NCI-H1092 (cell line): ENCODE results near the gene ZBTB16.

ENCODE experiments used
- DNase-seq: peaks from one replicate; lab custom pipeline; 2025; lab: John Stamatoyannopoulos, UW

Gene ZBTB16

DNA sequence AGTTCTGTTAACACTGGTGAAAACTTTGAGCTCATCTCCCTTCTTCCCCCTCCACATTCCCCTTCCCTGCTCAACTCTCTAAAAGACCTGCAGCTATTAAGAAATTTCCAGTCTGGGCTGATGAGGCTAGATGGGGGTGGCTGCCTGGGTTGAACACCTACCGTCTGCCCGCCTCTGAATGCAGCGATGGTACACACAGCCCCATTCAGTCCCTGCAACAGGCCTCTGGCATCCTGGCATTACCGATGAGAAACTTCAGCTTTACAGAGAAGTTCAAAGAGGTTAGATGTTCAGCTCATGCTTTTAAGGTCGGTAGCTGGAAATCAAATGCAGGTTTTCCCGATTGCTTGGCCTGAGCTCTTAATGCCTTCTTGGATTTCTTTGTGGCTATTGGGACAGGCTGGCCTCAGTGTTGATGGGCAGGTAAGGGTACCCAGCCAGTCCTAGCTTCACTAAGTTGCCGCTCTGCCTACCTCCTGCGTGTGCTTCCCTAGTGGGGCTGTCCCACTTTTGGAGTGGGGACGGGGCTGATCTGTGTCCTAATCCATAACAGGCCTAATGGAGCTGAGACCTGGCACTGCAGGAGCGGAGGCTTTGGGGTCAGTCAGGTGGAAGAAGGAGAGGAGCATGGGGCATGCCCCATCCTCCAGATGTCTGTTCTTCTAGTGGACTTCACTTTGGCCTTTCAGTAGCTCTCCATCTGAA lies 49.1 kb downstream of the ZBTB16 start:
- no peak for DNase-seq

DNA sequence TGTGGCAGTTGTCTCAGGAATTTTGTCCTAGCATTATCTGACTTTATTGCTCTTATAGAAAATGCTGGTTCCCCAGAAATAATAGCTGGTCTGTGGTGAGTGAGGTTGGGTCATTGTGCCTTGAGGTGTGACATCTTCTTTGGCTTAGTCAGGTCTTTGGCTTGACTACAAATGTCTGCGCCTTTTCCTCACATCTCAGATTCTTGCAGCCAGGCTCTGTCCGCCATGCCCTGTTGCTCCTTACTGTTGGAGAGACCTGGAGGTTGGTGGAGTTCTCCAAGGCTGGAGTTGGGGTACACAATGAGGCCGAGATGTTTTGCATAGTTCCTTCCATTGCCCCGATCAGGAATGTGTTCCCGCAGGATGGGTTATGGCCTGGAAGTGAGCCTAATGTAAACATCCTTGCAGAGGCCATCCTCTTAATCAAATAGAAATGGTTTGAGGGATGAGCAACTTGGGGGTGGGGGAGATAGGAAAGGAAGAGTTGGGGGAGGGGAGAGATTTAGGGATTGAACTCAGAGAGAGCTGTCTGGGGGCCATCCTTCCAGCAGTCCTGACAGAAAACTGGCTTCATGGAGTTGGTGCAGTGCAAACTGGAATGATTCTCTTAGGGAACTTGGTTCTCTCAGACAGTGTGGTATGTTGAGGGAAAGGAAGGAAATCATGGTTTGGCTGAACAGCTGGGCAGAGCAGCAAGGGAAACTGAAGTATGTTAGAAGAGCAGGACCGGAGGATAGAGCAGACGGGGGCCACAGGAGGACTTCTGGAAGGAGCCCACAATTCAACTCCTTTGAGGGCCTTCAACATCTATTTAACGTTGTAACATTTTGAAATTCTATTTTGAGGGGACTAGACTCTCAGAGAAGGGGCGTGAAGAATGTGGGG lies 49.9 kb downstream of the ZBTB16 start:
- no peak for DNase-seq

GRCh38 chr11:114110123-114110522 lies 50.6 kb downstream of the ZBTB16 start:
- DNase-seq: no peak

GRCh38 chr11:114110952-114111947 lies 51.7 kb downstream of the ZBTB16 start:
- no peak for DNase-seq

- no peak for DNase-seq
Observed at GRCh38 chr11:114115451-114115928, 56.0 kb downstream of the ZBTB16 start.

- DNase-seq: no peak
Observed at GRCh38 chr11:114116357-114116756, 56.8 kb downstream of the ZBTB16 start.

GRCh38 chr11:114116800-114117199 lies 57.3 kb downstream of the ZBTB16 start:
- no peak for DNase-seq

- DNase-seq: no peak
Observed at GRCh38 chr11:114120606-114121005, 61.1 kb downstream of the ZBTB16 start.

- DNase-seq: no peak
Observed at GRCh38 chr11:114121138-114121537, 61.6 kb downstream of the ZBTB16 start.

DNA sequence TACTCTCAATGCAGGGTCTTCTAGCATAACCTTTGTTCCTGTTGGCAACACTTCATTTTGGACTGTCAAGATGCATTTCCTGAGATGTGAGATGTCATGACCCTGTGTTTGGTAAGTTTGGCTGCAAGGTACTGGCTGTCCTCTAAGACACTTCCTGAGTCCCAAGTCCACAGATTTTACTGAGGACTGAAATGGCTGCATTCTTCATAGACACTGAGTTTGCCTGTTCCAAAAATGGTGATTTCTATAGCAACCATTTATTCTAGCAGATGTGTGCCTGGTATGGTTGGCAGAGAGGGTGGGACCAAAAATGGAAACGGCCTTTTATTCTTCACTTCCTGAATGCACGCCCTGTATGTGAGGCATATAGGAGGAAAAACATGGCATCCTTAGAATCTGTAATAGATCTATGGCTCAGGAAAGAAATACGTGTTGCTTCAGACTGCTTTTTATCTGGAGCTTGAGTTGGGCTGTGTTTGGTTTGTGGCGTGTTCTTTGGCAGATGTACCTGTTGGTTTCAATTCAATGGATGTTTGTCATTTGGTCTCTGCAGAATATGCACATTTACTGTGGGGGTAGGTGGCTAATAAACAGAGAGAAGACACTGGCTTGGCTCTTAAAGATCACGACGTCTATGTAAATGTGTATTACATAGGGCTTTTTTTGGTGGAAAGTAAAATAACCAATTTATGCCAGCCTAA lies 62.4 kb downstream of the ZBTB16 start:
- no peak for DNase-seq

DNA sequence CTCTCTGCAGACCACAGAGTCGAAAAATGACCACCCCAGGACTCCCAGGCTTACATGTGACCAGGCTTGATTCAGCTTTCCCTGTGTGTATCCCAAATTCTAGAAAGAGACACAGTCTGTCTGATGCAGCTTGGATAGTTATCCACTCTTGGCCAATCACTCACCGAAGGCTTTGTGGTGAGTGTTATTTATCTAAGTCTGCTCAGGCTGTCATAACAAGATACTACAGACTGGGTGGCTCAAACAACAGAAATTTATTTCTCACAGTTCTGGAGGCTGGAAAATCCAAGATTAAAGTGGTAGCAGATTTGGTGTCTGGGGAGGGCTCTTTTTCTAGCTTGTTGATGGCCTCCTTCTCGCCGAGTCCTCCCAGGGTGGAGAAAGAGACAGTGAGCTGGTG lies 63.2 kb downstream of the ZBTB16 start:
- no peak for DNase-seq

DNA sequence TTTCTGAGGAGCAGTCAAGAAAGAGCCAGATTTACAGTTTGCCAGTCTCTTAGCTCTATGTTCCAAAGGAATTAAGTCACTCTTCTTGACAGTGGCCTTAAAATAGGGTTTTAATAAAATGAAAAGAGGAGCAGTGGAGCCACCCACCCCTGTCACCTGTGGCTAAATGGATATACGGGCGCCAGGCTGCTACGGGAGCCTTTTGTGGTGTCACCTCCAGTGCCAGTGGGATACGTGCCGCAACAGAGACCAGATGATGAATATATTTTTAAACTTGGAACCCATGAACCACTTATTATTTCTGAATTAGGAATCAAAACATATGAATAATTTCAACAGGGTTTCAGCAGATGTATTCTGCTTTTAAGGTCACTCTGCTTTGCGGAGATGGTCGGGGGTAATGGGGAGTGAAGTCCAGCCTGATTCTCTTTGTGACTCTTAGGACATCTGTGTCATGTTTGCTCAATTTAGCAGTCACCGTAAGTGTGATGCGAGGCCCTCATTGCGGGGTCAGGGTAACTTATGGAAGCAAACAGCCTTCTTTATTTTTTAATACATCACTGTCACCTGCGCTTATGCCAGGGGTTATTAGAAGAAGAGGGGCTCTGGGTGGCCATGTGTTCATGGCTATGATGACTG lies 64.3 kb downstream of the ZBTB16 start:
- DNase-seq: no peak

DNA sequence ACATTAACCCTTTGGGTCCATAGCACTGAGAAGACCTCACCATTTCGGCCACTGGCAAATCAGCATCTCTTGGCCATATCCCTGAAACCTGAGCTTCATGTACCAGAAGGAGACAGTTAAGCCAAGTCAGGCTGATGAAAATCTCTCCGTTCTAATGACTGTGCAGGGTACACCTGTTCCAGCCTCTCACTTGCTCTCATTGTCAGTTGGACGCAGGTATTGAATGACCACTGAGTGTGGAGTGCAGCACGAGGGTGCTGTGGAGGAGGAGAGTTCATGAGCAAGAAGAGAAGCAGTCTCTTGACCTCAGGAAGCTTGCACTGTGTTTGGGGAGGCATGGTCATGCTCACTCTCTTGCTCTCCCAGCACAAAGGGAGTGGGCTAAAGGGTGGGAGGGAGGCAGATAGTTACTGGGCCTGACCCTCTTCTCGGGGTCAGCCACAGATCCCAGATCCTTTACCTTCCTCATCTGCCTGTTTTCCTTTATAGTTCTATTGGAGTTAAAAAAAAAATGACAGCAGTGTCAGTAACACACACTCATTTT lies 65.2 kb downstream of the ZBTB16 start:
- DNase-seq: no peak

GRCh38 chr11:114125531-114125930 lies 66.0 kb downstream of the ZBTB16 start:
- DNase-seq: no peak

DNA sequence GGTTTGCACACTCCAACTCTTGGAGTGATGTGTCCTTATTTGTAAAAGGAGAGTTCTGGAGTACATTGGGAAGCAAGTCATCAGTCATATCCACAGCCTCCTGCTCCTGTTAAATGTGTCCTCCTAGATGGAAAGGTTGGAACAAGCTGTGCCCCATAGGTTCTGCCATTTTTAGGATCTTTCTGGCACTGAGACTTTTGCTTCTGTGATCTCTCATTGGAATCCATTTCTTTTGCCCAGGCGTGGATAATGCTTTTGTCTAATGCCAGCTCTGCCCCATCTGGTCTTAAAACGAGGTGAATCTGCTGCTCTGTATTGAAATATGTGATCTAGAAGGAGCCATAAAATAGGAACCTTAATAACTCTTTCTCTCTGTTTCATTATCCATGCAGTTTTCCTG lies 66.4 kb downstream of the ZBTB16 start:
- DNase-seq: no peak

DNA sequence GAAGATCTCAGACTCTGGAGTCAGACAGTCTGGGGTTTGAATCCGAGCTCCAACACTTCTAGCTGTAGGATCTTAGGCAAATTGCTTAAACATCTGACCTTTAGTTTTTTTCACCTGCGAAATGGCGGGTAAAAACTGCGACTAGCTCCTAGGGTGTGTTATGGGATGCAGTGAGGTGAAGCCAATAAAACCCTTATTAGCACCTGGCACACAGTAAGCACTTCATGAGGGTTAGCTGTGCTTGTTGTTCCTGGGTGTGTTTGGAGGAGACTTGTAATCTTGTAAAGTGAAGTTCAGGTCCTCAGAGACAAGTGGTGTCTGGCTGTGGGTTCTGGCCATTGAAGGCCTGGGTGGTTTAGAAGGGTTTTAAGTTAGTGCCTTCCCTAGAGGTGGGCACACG lies 68.9 kb downstream of the ZBTB16 start:
- DNase-seq: no peak

DNA sequence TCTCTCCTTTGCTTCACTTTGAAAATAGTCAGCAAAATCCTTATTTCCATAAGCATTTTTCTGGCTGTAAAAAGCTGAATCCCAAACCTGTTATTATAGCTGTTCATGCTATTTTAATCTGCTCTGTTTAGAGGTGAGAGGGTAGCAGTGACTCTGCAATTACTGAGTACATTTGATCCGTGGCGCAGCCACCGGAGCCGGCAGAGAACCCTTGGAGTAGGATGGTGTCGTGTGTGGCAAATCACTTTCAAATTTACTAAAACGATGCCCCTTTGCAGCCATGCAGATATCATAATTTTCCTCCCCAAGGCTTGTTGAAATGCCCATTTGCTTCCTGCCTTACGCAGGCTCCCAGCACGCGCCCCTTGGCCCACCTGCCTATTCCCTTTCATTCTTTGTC lies 69.6 kb downstream of the ZBTB16 start:
- DNase-seq: no peak

GRCh38 chr11:114129699-114130098 lies 70.2 kb downstream of the ZBTB16 start:
- DNase-seq: no peak

GRCh38 chr11:114130115-114130576 lies 70.6 kb downstream of the ZBTB16 start:
- DNase-seq: no peak

DNA sequence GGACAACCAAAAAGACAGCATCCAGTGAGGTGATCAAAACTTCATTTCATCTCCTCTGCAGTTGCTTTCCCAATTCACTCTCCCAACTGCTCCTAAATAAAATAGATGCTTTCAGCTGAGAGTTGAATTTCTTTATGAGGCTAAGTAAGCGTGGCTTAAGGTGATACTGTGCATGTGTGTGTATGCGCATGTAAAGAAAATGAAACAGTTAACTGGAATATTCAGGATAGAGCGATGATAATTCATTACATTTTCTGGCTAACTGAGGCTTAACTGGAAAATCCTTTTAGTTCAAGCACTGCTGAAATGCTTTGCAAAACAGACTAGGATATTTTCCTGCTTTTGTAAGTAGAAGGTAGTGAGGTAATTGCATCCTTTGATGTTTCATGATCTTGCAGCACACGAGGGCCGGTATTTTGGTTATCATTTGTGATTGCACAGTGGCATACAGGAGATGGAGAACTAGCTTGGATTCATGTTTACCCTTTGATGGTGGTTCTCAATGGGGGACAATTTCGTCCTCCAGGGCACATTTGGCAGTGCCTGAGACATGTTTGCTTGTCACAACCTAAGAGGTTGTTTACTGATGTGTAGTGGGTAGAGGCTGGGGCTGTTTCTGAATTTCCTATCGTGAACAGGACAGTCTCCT lies 71.2 kb downstream of the ZBTB16 start:
- DNase-seq: no peak
